Stimulated activated CD8-positive, alpha-beta memory T cell treated with anti-CD3 and anti-CD28 coated beads, Interleukin-4, amount 100 ng/mL, for 24 hours (primary cell): ENCODE data around the gene HMOX1.
A peak's percentile ranks its signal among the peaks of the same experiment; 100 is the strongest.
"Not testable (repeated sequence)": the region's sequence is repeated elsewhere in the genome, so short reads cannot be mapped to it uniquely, and the experiment has no call there.

ENCODE experiments used
- DNase-seq: peaks from one replicate; pipeline ENCODE4 v3.0.0-alpha.2; 2020; ENCODE audit warnings: low read depth

HMOX1 gene

DNA sequence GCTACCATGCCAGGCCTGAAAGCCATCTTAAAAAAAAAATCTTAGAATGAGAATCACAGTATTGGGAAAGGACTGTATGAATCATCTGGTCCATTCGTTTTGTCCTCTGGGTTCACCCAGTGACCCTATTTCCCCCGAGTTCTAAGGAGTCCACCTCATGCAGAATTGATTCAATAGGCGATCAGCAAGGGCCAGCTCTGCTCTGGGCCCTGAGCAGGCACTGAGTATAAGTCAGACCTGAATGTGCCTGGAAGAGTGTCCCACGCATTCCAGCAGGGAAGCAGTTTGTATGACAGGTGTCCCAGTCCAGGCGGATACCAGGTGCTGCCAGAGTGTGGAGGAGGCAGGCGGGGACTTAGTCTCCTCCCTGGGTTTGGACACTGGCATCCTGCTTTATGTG, 883 bp upstream of the HMOX1 start:
- no peak for DNase-seq

DNA sequence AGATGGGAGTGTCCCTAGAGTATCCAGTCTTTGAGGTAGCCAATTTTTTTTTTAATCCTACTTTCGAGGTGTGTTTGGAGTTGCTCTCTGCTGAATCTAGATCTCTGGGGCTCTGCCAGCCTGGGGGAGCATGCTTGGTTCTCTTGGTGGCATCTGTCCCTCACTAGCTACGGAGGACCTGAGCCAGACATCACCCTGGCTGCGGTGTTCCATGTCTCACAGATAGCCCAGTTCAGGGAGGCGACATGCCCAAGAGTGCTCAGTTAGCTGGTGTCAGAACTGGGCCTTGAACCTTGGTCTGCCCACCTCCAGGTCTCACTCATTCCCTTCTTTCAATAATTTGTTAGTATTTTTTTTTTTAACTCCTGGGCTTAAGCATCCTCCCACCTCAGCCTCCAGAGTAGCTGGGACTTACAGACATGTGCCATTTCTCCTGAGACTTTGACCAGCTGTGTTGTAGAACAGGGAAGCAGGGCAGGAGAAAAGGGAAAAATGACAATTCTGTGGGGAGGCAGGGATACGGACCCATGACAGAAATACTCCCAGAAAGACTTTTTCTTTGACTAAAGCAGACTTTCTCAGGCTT, 621 bp downstream of the HMOX1 start:
- DNase-seq = no peak

DNA sequence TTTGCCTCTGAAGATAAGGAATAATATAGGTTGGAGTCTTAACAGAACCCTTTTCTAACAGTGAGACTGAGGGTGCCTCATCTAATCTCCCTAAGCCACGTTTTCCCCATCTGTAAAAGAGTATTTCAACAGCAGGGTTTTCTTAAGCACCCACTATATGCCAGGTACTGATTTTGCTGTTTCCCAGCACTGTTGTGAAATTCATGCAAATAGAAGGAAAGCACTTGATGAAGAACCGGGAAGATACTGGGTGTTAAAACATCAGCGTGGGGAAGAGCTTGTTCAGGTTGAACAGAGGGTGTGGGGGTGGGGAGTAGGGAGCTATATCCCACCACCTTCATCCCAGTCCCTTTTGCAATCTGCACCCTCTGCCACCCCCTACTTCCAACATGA, 2.8 kb downstream of the HMOX1 start:
- no peak for DNase-seq

DNA sequence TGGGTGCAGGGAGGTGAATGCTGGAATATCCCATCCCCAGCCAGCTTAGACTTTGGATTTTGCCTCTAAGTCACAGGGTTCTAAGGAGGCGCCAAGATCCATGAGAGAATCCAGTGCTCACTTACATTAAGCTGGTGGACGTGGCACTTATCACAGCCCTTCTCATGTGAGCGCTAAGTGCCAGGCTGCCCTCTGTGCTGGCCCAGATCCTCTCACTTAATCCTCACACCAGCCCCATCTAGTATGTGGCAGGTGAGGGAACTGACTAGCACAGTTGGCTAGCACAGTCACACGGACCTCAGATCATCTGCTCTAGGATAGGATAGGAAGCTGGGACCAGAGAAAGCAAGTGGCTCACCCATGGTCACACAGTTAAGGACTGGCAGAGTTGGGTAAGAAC, 3.6 kb downstream of the HMOX1 start:
- DNase-seq = no peak

DNA sequence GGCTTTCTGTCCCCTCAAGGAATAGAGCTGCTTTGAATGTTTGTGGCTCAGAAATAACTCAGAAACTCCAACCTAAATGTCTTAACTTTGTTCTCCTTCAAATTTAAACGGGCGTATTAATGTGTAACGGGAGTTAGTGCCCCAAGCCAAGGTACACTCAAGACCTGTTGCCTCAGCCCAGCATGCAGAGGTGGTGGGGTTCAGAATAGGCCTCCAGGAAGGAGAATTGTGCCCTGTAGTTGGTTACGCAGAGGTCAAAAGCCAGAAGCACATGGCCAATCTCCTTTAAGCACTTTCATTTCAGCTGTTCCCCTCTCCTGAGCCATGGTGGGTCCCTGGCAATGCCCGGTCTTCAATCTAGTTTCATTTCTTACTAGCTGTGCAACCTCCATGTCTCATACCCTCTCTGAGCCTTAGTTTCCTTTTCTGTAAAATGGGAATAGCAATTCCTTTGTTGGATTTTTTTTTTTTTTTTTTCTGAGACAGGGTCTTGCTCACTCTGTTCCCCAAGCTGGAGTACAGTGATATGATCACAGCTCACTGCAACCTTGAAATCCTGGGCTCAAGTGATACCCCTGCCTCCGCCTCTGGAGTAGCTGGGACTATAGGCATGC, 4.2 kb downstream of the HMOX1 start:
- DNase-seq = no peak

DNA sequence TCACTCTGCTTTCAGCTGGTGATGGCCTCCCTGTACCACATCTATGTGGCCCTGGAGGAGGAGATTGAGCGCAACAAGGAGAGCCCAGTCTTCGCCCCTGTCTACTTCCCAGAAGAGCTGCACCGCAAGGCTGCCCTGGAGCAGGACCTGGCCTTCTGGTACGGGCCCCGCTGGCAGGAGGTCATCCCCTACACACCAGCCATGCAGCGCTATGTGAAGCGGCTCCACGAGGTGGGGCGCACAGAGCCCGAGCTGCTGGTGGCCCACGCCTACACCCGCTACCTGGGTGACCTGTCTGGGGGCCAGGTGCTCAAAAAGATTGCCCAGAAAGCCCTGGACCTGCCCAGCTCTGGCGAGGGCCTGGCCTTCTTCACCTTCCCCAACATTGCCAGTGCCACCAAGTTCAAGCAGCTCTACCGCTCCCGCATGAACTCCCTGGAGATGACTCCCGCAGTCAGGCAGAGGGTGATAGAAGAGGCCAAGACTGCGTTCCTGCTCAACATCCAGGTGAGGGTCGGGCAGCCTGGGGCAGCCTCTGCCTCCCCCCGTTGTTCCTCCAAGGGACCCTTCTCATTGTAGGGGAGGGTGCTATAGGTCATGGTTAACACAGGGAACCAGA, 5.9 kb downstream of the HMOX1 start:
- no peak for DNase-seq

DNA sequence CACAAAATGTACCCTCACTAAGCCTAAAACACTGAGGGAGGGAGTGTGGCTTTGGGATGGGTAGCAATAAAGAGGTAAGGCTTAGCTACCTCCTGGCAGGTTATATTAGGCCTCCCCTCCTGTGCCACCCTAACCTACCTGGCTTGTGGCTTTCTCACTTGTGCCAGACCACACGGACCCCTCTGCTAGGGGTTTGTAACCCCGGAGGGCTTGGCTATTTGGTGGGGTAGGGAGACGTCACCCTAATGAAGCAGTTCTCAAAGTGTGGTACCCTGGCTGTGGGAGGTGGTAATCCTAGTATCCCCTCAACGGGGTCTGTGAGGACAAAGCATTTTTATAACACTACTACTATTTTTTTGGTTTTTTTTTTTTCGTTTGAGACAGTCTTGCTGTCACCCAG, 10.0 kb downstream of the HMOX1 start:
- no peak for DNase-seq

DNA sequence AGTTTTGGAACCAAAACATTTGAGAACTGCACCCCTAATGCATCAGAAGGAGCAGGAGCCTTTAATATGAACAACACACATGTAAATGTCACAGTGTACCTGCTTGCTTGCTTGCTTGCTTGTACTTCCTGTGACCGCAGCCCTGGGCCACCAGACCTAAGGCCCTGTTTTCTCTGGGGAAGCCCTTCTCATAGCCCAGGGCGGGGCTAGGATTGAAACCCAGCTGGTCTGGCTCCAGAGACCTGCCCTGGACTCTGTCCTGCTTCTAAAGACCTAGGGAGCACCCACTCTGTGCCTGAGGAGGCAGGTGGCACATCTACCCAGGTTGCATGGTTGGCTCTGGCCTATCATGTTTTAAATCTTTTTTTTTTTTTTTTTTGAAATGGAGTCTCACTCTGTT, 11.5 kb downstream of the HMOX1 start:
- DNase-seq = no peak

DNA sequence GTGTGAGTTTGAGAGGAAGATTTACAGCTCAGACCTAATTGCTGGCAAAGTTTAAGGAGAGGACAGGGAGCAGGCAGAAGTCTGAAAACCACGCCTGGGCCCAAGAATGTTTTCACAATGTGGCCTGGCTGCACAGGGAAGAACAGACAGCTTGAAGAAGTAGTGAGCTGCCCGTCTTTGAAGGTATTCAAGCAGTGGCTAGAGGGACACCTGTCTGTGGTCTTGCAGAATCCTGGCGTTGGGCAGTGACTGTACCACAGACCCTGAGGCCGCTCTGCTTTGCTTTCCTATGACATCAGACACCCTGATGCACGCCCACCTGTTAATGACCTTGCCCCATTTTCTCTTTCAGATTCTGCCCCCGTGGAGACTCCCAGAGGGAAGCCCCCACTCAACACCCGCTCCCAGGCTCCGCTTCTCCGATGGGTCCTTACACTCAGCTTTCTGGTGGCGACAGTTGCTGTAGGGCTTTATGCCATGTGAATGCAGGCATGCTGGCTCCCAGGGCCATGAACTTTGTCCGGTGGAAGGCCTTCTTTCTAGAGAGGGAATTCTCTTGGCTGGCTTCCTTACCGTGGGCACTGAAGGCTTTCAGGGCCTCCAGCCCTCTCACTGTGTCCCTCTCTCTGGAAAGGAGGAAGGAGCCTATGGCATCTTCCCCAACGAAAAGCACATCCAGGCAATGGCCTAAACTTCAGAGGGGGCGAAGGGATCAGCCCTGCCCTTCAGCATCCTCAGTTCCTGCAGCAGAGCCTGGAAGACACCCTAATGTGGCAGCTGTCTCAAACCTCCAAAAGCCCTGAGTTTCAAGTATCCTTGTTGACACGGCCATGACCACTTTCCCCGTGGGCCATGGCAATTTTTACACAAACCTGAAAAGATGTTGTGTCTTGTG, 12.5 kb downstream of the HMOX1 start:
- DNase-seq = no peak

DNA sequence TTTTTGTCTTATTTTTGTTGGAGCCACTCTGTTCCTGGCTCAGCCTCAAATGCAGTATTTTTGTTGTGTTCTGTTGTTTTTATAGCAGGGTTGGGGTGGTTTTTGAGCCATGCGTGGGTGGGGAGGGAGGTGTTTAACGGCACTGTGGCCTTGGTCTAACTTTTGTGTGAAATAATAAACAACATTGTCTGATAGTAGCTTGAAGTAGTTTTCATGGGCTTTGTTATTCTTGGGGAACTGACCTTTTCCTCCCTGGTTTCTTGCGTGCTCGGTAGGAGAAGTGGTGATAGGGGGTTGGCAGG, 13.1 kb downstream of the HMOX1 start:
- no peak for DNase-seq

DNA sequence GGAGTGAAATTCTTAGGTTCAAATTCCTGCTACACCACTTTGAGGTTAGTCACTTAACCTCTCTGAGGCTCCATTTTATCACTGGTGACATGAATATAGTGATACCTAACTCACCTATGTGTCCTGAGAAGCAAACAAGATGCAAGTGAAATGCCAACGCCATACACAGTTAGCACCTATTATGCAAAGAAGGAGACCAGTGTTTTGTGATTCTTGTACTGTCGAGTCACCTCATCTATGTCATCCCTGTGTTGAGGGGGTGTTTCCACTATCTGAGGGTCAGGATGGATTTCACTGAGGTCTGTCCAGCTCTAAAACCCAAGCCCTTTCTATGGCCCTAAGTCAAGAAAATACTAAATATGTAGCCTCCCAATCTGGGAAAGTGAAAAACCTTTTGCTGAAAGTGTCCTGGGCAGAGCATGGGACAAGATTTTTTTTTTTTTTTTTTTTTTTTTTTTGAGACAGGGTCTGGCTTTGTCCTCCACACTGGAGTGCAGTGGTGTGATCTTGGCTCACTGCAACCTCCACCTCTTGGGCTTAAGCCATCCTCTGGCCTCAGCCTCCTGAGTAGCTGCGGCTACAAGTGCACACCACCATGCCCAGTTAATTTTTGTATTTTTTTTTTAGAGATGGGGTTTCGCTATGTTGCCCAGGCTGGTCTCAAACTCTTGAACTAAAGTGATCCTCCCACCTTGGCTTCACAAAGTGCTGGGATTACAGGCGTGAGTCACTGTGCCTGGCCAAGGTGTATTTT, 14.1 kb downstream of the HMOX1 start:
- no peak for DNase-seq

DNA sequence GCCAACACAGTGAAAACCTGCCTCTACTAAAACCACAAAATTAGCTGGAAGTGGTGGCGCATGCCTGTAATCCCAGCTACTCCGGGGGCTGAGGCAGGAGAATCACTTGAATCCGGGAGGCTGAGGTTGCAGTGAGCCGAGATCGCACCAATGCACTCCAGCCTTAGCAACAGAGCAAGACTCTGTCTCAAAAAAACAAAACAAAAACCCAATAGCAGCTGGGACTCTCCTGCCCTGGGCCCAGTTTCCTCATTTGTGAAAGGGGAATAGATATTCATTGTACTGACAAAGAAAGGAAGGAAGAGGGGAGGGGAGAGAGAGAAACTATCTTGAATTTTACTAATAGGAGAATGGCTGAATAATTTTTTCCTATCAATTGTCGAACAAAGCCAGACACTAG, 15.7 kb downstream of the HMOX1 start:
- DNase-seq = not testable (repeated sequence)

DNA sequence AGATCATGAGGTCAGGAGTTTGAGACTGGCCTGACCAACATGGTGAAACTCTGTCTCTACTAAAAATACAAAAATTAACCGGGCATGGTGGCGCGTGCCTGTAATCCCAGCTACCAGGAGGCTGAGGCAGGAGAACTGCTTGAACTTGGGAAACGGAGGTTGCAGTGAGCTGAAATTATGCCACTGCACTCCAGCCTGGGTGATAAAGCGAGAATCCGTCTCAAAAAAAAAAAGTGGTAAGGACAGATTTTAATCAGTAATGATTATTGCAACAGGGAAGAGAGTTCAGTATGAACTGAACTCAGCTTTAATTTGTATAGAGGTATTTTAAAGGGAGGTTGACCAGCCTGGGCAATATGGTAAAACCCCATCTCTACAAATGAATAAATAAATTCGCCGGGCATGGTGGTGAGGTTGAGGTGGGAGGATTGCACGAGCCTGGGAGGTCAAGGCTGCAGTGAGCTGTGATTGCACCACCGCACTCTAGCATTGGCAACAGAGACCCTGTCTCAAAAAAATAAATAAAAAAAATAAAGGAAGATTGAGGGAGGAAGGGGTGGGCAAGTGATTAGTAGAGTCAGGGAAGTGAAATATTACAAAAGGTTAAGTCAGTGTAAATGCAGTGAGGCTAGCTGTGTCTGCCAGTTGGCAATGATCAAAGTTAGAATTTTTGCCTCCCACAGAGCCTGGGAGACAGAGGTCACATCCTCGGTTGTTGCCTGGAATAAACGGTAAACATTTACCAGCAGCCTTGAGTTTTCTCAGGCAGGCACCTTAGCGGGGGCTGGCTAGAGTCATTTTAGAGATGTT, 16.4 kb downstream of the HMOX1 start:
- no peak for DNase-seq

DNA sequence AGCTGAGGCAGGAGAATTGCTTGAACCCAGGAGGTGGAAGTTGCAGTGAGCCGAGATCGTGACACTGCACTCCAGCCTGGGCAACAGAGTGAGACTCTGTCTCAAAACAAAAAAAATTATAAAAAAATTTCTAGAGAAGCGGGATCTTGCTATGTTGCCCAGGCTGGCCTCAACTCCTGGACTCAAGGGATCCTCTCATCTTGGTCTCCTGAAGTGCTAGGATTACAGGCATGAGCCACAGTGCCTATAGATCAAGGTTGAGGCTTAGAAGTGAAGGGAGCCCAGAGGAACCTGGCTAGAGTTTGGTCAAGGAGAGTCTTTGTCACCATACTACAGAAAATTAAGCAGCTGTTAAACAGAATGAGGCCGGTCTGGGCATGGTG, 17.7 kb downstream of the HMOX1 start:
- DNase-seq = no peak

DNA sequence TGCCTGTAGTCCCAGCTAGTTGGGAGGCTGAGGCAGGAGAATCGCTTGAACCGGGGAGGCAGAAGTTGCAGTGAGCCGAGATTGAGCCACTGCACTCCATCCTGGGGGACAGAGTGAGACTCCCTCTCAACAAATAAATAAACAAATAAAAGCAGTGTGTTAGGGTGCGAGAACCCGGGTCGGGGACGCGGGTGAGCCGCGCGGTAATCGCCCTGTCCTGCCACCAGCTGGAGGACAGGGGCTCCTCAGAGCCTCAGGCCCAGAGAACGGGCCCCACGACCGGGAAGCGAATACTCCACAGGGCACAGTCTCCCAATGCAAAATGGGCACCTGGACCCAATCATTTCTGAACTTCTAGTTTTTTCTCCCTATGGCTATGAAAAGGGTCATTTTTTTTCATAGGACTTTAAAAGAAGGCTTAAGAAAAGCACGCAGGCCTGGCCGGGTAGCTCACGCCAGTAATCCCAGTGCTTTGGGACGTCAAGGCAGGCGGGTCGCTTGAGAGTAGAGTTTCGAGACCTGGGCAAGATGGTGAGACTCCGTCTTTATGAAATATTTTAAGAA, 18.3 kb downstream of the HMOX1 start:
- no peak for DNase-seq

DNA sequence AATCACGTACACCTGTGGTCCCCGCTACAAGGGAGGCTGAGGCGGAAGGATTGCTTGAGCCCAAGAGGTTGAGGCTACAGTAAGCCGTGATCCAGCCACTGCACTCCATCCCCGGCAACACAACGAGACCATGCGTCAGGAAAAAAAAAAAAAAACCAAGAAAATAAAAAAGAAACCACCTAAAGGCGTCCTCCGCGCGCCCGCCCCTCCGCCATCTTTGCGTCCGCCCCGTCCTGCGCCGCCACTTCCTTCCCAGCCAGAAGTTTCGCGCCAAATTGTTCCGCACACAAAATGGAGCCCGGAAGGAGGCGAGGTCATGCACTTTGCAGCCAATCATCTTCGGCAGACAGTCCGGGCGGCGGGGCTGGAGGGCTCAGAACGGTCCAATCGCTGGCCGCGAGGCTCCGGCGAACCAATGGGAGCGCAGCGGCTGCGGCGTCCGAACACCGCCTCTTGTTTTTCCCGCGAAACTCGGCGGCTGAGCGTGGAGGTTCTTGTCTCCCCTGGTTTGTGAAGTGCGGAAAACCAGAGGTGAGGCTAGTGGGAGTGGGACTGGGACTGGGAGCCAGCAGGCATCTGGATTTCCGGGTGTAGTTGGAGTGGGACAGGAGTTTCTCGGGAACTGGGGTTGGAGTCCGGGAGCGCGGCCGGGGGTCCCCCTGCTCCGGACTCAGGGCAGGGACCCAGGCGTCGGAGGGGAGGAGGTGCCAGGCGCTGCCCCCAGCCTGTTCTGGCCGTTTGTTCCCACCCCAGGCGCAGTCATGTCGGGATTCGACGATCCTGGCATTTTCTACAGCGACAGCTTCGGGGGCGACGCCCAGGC, 19.0 kb downstream of the HMOX1 start, which contains the start of gene MCM5:
Gene MCM5 (plus strand): TSS at position 463 of the 823 bp plus-strand sequence. CDS start 299 bp downstream, at position 762.
- peak; percentile 95 for DNase-seq

DNA sequence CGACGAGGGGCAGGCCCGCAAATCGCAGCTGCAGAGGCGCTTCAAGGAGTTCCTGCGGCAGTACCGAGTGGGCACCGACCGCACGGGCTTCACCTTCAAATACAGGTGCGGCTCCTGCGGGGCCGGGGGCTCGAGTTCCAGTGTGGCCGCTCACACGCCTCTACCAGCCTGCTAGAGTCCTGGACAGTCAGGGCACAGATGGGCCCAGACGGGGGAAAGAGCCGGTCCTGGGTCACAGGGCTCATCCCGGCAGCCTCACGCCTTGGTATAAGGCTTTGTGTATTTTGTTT, 19.6 kb downstream of the HMOX1 start:
- DNase-seq = no peak

DNA sequence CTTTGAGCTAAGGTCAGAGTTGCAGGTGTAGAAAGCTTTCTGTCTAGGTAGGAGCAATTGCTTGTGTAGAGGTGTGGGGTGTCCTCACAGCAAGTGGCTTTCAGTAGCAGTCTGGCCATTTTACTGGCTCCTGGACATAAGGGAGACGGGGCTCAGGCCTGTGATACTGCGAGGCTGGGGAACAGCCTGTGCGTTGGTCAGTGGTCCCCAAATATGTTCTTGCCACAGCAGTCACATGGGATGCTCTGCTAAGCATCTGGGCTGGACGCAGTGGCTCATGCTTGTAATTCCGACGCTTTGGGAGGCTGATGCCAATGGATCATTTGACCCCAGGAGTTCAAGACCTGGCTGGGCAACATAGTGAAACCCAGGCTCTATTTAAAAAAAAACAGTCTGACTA, 21.0 kb downstream of the HMOX1 start:
- no peak for DNase-seq

DNA sequence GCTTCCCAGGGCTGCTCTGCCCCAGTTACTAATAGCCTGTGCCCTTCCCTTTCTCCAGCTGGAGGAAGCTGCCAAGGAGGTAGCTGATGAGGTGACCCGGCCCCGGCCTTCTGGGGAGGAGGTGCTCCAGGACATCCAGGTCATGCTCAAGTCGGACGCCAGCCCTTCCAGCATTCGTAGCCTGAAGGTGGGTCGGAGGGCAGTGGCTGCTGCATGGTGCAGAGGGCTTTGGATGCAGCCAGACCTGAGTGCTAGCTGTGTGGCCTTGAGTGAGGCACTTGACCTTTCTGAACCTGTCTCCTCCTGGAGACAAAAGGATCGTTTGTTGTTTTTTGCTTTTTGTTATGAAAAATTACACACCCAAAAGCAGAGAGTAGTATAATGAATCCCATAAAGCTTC, 22.5 kb downstream of the HMOX1 start:
- DNase-seq = no peak

DNA sequence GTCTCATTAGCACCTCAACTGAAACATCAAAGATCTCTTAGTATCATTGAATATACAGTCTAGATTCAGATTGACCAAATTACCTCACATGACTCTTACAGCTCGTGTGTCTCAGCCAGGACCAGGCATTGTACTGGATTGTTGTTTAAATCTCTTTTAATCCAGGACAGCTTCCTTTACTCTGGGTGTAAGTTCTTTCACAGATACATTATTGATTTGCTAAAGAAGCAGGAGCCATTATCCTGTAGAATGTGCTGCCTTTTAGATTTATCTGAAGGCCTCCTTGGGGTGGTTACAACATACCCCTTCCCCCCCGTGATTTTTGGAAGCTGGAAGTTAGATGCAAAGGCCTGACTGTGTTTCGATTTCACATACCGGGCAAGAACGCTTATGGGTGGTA, 23.3 kb downstream of the HMOX1 start:
- no peak for DNase-seq
